Naive B cell (primary cell): ENCODE results near the gene HOGA1. TPM values are rescaled to one million over a fixed set of nuclear protein-coding genes. Genes with fewer than 3 reads are reported as not detected.
"Not testable (repeated sequence)": the region's sequence is repeated elsewhere in the genome, so short reads cannot be mapped to it uniquely, and the experiment has no call there.

Experiments used
- ATAC-seq, 2 donors: fragments of 150-1000 bp; cut with Tn5 transposase; 2 replicates each; pipeline ENCODE4 v1.10.0; 2021; ENCODE audit warnings: low read depth in 2 of 2, mild to moderate bottlenecking in 2 of 2, moderate library complexity in 2 of 2
- DNase-seq: peaks from one replicate; pipeline ENCODE4 v3.0.0; 2022
- H3K27ac Mint-ChIP-seq, 6 donors: one replicate each; pipeline ENCODE4 v1.8.0; 2020 to 2022; ENCODE audit warnings: mild to moderate bottlenecking in 6 of 6, mixed read lengths in 6 of 6, moderate library complexity in 5 of 6, inconsistent platforms in 2 of 6
- H3K27me3 Mint-ChIP-seq, 3 donors: one replicate each; pipeline ENCODE4 v1.8.0; 2021 to 2022; ENCODE audit warnings: mixed read lengths in 3 of 3, mild to moderate bottlenecking in 1 of 3
- H3K36me3 Mint-ChIP-seq, 2 donors: one replicate each; pipeline ENCODE4 v1.8.0; 2020 to 2022; ENCODE audit warnings: mixed read lengths in 2 of 2, inconsistent platforms in 1 of 2, mild to moderate bottlenecking in 1 of 2
- H3K4me1 Mint-ChIP-seq, 3 donors: one replicate each; pipeline ENCODE4 v1.8.0; 2020 to 2022; ENCODE audit warnings: mixed read lengths in 3 of 3, inconsistent platforms in 1 of 3, mild to moderate bottlenecking in 1 of 3, moderate library complexity in 1 of 3
- H3K4me3 Mint-ChIP-seq, 8 donors: one replicate each; pipeline ENCODE4 v1.8.0; 2020 to 2022; ENCODE audit warnings: mild to moderate bottlenecking in 8 of 8, mixed read lengths in 8 of 8, moderate library complexity in 8 of 8, inconsistent platforms in 2 of 8
- H3K9me3 Mint-ChIP-seq, 7 donors: one replicate each; pipeline ENCODE4 v1.8.0; 2020 to 2022; ENCODE audit warnings: mixed read lengths in 7 of 7, mild to moderate bottlenecking in 5 of 7, inconsistent platforms in 2 of 7, moderate library complexity in 1 of 7
- polyA plus RNA-seq, 6 donors: library from polyadenylated mRNA; unstranded; fragments of 300-500 nt; fragmentation: Illumina TruSeq; gene quantifications; one replicate each; pipeline ENCODE4 v1.2.3, GENCODE V29; 2021; ENCODE audit warnings: low read depth in 6 of 6

HOGA1 gene
- polyA plus RNA-seq, 6 donors from 2014 or later: not detected

GRCh38 chr10:97566336-97566996 lies 17.7 kb upstream of the HOGA1 start:
- H3K27me3 Mint-ChIP-seq: no peaks in the 10 kb centered on the region
- H3K27ac Mint-ChIP-seq: peak overlapping the region in 1 of 6 donors; percentile 37
- H3K9me3 Mint-ChIP-seq: no peaks in the 10 kb centered on the region
- H3K4me1 Mint-ChIP-seq: no peaks in the 10 kb centered on the region
- no peak overlapping the region for H3K4me3 Mint-ChIP-seq
- ATAC-seq (no peak), DNase-seq (no peak)
- H3K36me3 Mint-ChIP-seq: no peaks in the 10 kb centered on the region

- Mint-ChIP-seq H3K4me1 (no peaks in the 10 kb centered on the region), H3K36me3 (no peaks in the 10 kb centered on the region), H3K9me3 (no peaks in the 10 kb centered on the region), H3K27ac (no peak overlapping the region), H3K27me3 (no peaks in the 10 kb centered on the region), H3K4me3 (no peak overlapping the region)
- DNase-seq: no peak
- no peak for ATAC-seq
Measured at GRCh38 chr10:97567891-97568290, 16.3 kb upstream of the HOGA1 start.

GRCh38 chr10:97570146-97570788 lies 13.9 kb upstream of the HOGA1 start:
- H3K27me3 Mint-ChIP-seq: no peaks in the 10 kb centered on the region
- no peaks in the 10 kb centered on the region for H3K9me3 Mint-ChIP-seq
- DNase-seq (no peak), ATAC-seq (no peak)
- H3K4me1 Mint-ChIP-seq: no peaks in the 10 kb centered on the region
- H3K36me3 Mint-ChIP-seq: no peaks in the 10 kb centered on the region
- H3K27ac Mint-ChIP-seq: no peak overlapping the region
- no peak overlapping the region for H3K4me3 Mint-ChIP-seq

- no peaks in the 10 kb centered on the region for H3K4me1 Mint-ChIP-seq
- DNase-seq (no peak), ATAC-seq (no peak)
- H3K36me3 Mint-ChIP-seq: no peaks in the 10 kb centered on the region
- H3K9me3 Mint-ChIP-seq: no peaks in the 10 kb centered on the region
- H3K27ac Mint-ChIP-seq: no peak overlapping the region
- no peak overlapping the region for H3K4me3 Mint-ChIP-seq
- no peaks in the 10 kb centered on the region for H3K27me3 Mint-ChIP-seq
Measured at GRCh38 chr10:97570789-97571471, 13.3 kb upstream of the HOGA1 start.

- no peak for ATAC-seq
- Mint-ChIP-seq H3K4me3 (no peak overlapping the region), H3K27ac (no peak overlapping the region), H3K36me3 (no peaks in the 10 kb centered on the region), H3K9me3 (no peaks in the 10 kb centered on the region), H3K27me3 (no peaks in the 10 kb centered on the region), H3K4me1 (no peaks in the 10 kb centered on the region)
- DNase-seq: no peak
Measured at GRCh38 chr10:97571622-97572021, 12.6 kb upstream of the HOGA1 start.

GRCh38 chr10:97572214-97572989 lies 11.8 kb upstream of the HOGA1 start, which contains the start of gene ANKRD2:
ANKRD2 (plus strand) TSS chr10:97572779; CDS start chr10:97572789, 10 bp downstream.
- Mint-ChIP-seq H3K36me3 (no peaks in the 10 kb centered on the region), H3K4me1 (no peaks in the 10 kb centered on the region), H3K4me3 (no peak within 1 kb of the TSS), H3K27me3 (peaks cover 0 to 4% (median 0%) of the 10 kb centered on the region in 3 donors), H3K27ac (no peak within 1 kb of the TSS), H3K9me3 (no peaks in the 10 kb centered on the region)
- DNase-seq (peak; percentile 36), ATAC-seq (peak; percentile 68 to 77)

GRCh38 chr10:97573021-97573420 lies 11.2 kb upstream of the HOGA1 start:
- Mint-ChIP-seq H3K27me3 (peaks cover 0 to 4% (median 0%) of the 10 kb centered on the region in 3 donors), H3K4me3 (no peak overlapping the region), H3K4me1 (no peaks in the 10 kb centered on the region), H3K9me3 (no peaks in the 10 kb centered on the region), H3K36me3 (no peaks in the 10 kb centered on the region), H3K27ac (no peak overlapping the region)
- DNase-seq: no peak
- no peak for ATAC-seq

- H3K27ac Mint-ChIP-seq: no peak overlapping the region
- peak overlapping the region in 1 of 8 donors; percentile 21 for H3K4me3 Mint-ChIP-seq
- H3K4me1 Mint-ChIP-seq: no peaks in the 10 kb centered on the region
- no peaks in the 10 kb centered on the region for H3K36me3 Mint-ChIP-seq
- H3K9me3 Mint-ChIP-seq: no peaks in the 10 kb centered on the region
- H3K27me3 Mint-ChIP-seq: peaks cover 0 to 4% (median 0%) of the 10 kb centered on the region in 3 donors
- no peak for DNase-seq
- ATAC-seq: no peak
Measured at GRCh38 chr10:97573672-97574071, 10.5 kb upstream of the HOGA1 start.

- Mint-ChIP-seq H3K9me3 (no peaks in the 10 kb centered on the region), H3K27me3 (peaks cover 0 to 4% (median 0%) of the 10 kb centered on the region in 3 donors), H3K4me3 (no peak overlapping the region), H3K36me3 (no peaks in the 10 kb centered on the region), H3K4me1 (no peaks in the 10 kb centered on the region), H3K27ac (no peak overlapping the region)
- no peak for DNase-seq
- no peak for ATAC-seq
Measured at GRCh38 chr10:97574374-97575126, 9.6 kb upstream of the HOGA1 start.

- peaks cover 0 to 4% (median 0%) of the 10 kb centered on the region in 3 donors for H3K27me3 Mint-ChIP-seq
- DNase-seq (no peak), ATAC-seq (no peak)
- H3K4me1 Mint-ChIP-seq: no peaks in the 10 kb centered on the region
- H3K36me3 Mint-ChIP-seq: no peaks in the 10 kb centered on the region
- H3K4me3 Mint-ChIP-seq: no peak overlapping the region
- no peak overlapping the region for H3K27ac Mint-ChIP-seq
- no peaks in the 10 kb centered on the region for H3K9me3 Mint-ChIP-seq
Measured at GRCh38 chr10:97575127-97575668, 9.0 kb upstream of the HOGA1 start.

GRCh38 chr10:97576487-97576886 lies 7.7 kb upstream of the HOGA1 start:
- not testable (repeated sequence) for H3K4me3 Mint-ChIP-seq, DNase-seq, ATAC-seq, H3K9me3 Mint-ChIP-seq, H3K4me1 Mint-ChIP-seq, H3K36me3 Mint-ChIP-seq, H3K27me3 Mint-ChIP-seq, H3K27ac Mint-ChIP-seq

GRCh38 chr10:97577701-97578100 lies 6.5 kb upstream of the HOGA1 start:
- Mint-ChIP-seq H3K4me3 (no peak overlapping the region), H3K27ac (peak overlapping the region in 1 of 6 donors; percentile 50), H3K36me3 (no peaks in the 10 kb centered on the region), H3K27me3 (peaks cover 0 to 4% (median 0%) of the 10 kb centered on the region in 3 donors), H3K9me3 (no peaks in the 10 kb centered on the region), H3K4me1 (no peaks in the 10 kb centered on the region)
- no peak for DNase-seq
- no peak for ATAC-seq
